ENCODE data around the gene RAMP2.

Gene RAMP2

GRCh38 chr17:42773290-42774035, 12.4 kb downstream of the RAMP2 start, which contains the start of gene VPS25:
VPS25 (plus strand) TSS chr17:42773449; CDS start chr17:42773476, 27 bp downstream.
- no peaks in the 10 kb centered on the region for H3K27me3 ChIP-seq (ENCODE audit: control insufficient read depth, insufficient read depth, low read length)
- H3K9me3 ChIP-seq (ENCODE audit: control insufficient read depth, low read depth, low read length): no peaks in the 10 kb centered on the region
- peak within 1 kb of the TSS; percentile 83 for H3K4me3 ChIP-seq (ENCODE audit: low read length)
- peaks cover 10% of the 10 kb centered on the region for H3K36me3 ChIP-seq (ENCODE audit: control insufficient read depth, low read depth, low read length)
- H3K27ac ChIP-seq (ENCODE audit: low read length): no peak within 1 kb of the TSS
- H3K9ac ChIP-seq (ENCODE audit: low read length): peak within 1 kb of the TSS; percentile 77
- H3K4me1 ChIP-seq (ENCODE audit: control insufficient read depth, low read depth, low read length): no peaks in the 10 kb centered on the region

- H3K4me3 ChIP-seq (ENCODE audit: low read length): peak overlapping the region; percentile 83
- H3K9me3 ChIP-seq (ENCODE audit: control insufficient read depth, low read depth, low read length): no peaks in the 10 kb centered on the region
- peak overlapping the region; percentile 77 for H3K9ac ChIP-seq (ENCODE audit: low read length)
- H3K4me1 ChIP-seq (ENCODE audit: control insufficient read depth, low read depth, low read length): no peaks in the 10 kb centered on the region
- no peak overlapping the region for H3K27ac ChIP-seq (ENCODE audit: low read length)
- peaks cover 16% of the 10 kb centered on the region for H3K36me3 ChIP-seq (ENCODE audit: control insufficient read depth, low read depth, low read length)
- H3K27me3 ChIP-seq (ENCODE audit: control insufficient read depth, insufficient read depth, low read length): no peaks in the 10 kb centered on the region
Observed at GRCh38 chr17:42774066-42774745, 13.2 kb downstream of the RAMP2 start.

- Histone ChIP-seq H3K9ac (ENCODE audit: low read length) (no peak overlapping the region), H3K36me3 (ENCODE audit: control insufficient read depth, low read depth, low read length) (peaks cover 20% of the 10 kb centered on the region), H3K27me3 (ENCODE audit: control insufficient read depth, insufficient read depth, low read length) (peaks cover 2% of the 10 kb centered on the region), H3K9me3 (ENCODE audit: control insufficient read depth, low read depth, low read length) (no peaks in the 10 kb centered on the region), H3K4me1 (ENCODE audit: control insufficient read depth, low read depth, low read length) (peaks cover 6% of the 10 kb centered on the region), H3K4me3 (ENCODE audit: low read length) (no peak overlapping the region), H3K27ac (ENCODE audit: low read length) (no peak overlapping the region)
Observed at GRCh38 chr17:42775534-42776098, 14.6 kb downstream of the RAMP2 start.

GRCh38 chr17:42778570-42778969, 17.5 kb downstream of the RAMP2 start:
- Histone ChIP-seq H3K4me1 (ENCODE audit: control insufficient read depth, low read depth, low read length) (peaks cover 6% of the 10 kb centered on the region), H3K36me3 (ENCODE audit: control insufficient read depth, low read depth, low read length) (peaks cover 20% of the 10 kb centered on the region), H3K27me3 (ENCODE audit: control insufficient read depth, insufficient read depth, low read length) (peaks cover 31% of the 10 kb centered on the region), H3K4me3 (ENCODE audit: low read length) (no peak overlapping the region), H3K27ac (ENCODE audit: low read length) (no peak overlapping the region), H3K9me3 (ENCODE audit: control insufficient read depth, low read depth, low read length) (no peaks in the 10 kb centered on the region), H3K9ac (ENCODE audit: low read length) (no peak overlapping the region)

GRCh38 chr17:42779304-42779935, 18.4 kb downstream of the RAMP2 start:
- peak overlapping the region; percentile 66 for H3K4me3 ChIP-seq (ENCODE audit: low read length)
- H3K27ac ChIP-seq (ENCODE audit: low read length): no peak overlapping the region
- peaks cover 20% of the 10 kb centered on the region for H3K36me3 ChIP-seq (ENCODE audit: control insufficient read depth, low read depth, low read length)
- peaks cover 6% of the 10 kb centered on the region for H3K4me1 ChIP-seq (ENCODE audit: control insufficient read depth, low read depth, low read length)
- H3K27me3 ChIP-seq (ENCODE audit: control insufficient read depth, insufficient read depth, low read length): peaks cover 31% of the 10 kb centered on the region
- no peaks in the 10 kb centered on the region for H3K9me3 ChIP-seq (ENCODE audit: control insufficient read depth, low read depth, low read length)
- H3K9ac ChIP-seq (ENCODE audit: low read length): no peak overlapping the region

- Histone ChIP-seq H3K4me3 (ENCODE audit: low read length) (peak within 1 kb of the TSS; percentile 66), H3K27ac (ENCODE audit: low read length) (no peak within 1 kb of the TSS), H3K36me3 (ENCODE audit: control insufficient read depth, low read depth, low read length) (peaks cover 18% of the 10 kb centered on the region), H3K4me1 (ENCODE audit: control insufficient read depth, low read depth, low read length) (peaks cover 6% of the 10 kb centered on the region), H3K9me3 (ENCODE audit: control insufficient read depth, low read depth, low read length) (no peaks in the 10 kb centered on the region), H3K27me3 (ENCODE audit: control insufficient read depth, insufficient read depth, low read length) (peaks cover 31% of the 10 kb centered on the region), H3K9ac (ENCODE audit: low read length) (no peak within 1 kb of the TSS)
Observed at GRCh38 chr17:42779936-42780850, 19.2 kb downstream of the RAMP2 start, which contains the start of gene WNK4. WNK4 (plus strand) TSS chr17:42780610; CDS start chr17:42780699, 89 bp downstream.

- Histone ChIP-seq H3K27me3 (ENCODE audit: control insufficient read depth, insufficient read depth, low read length) (peaks cover 37% of the 10 kb centered on the region), H3K9ac (ENCODE audit: low read length) (no peak overlapping the region), H3K4me1 (ENCODE audit: control insufficient read depth, low read depth, low read length) (peaks cover 6% of the 10 kb centered on the region), H3K4me3 (ENCODE audit: low read length) (peak overlapping the region; percentile 66), H3K9me3 (ENCODE audit: control insufficient read depth, low read depth, low read length) (no peaks in the 10 kb centered on the region), H3K27ac (ENCODE audit: low read length) (no peak overlapping the region), H3K36me3 (ENCODE audit: control insufficient read depth, low read depth, low read length) (peaks cover 10% of the 10 kb centered on the region)
Observed at GRCh38 chr17:42780851-42781638, 20.0 kb downstream of the RAMP2 start.

GRCh38 chr17:42781639-42782165, 20.7 kb downstream of the RAMP2 start:
- no peak overlapping the region for H3K27ac ChIP-seq (ENCODE audit: low read length)
- H3K27me3 ChIP-seq (ENCODE audit: control insufficient read depth, insufficient read depth, low read length): peaks cover 39% of the 10 kb centered on the region
- peaks cover 10% of the 10 kb centered on the region for H3K36me3 ChIP-seq (ENCODE audit: control insufficient read depth, low read depth, low read length)
- H3K4me1 ChIP-seq (ENCODE audit: control insufficient read depth, low read depth, low read length): peaks cover 6% of the 10 kb centered on the region
- no peaks in the 10 kb centered on the region for H3K9me3 ChIP-seq (ENCODE audit: control insufficient read depth, low read depth, low read length)
- H3K4me3 ChIP-seq (ENCODE audit: low read length): no peak overlapping the region
- no peak overlapping the region for H3K9ac ChIP-seq (ENCODE audit: low read length)

- Histone ChIP-seq H3K27me3 (ENCODE audit: control insufficient read depth, insufficient read depth, low read length) (peaks cover 39% of the 10 kb centered on the region), H3K36me3 (ENCODE audit: control insufficient read depth, low read depth, low read length) (peaks cover 10% of the 10 kb centered on the region), H3K27ac (ENCODE audit: low read length) (no peak overlapping the region), H3K9me3 (ENCODE audit: control insufficient read depth, low read depth, low read length) (no peaks in the 10 kb centered on the region), H3K4me1 (ENCODE audit: control insufficient read depth, low read depth, low read length) (peaks cover 6% of the 10 kb centered on the region), H3K4me3 (ENCODE audit: low read length) (no peak overlapping the region), H3K9ac (ENCODE audit: low read length) (no peak overlapping the region)
Observed at GRCh38 chr17:42782166-42783061, 21.4 kb downstream of the RAMP2 start.

All from iPS-18a (cell line).